IPS DF 4.7 (cell line): ENCODE results near the gene SMAD6.
"Not testable (repeated sequence)": the region's sequence is repeated elsewhere in the genome, so short reads cannot be mapped to it uniquely, and the experiment has no call there.

Experiments used
- DNase-seq: peaks from one replicate; pipeline ENCODE4 v3.0.0-alpha.2; 2013; ENCODE audit warnings: low spot score; ENCODE audit errors: extremely low read depth

Gene SMAD6

DNA sequence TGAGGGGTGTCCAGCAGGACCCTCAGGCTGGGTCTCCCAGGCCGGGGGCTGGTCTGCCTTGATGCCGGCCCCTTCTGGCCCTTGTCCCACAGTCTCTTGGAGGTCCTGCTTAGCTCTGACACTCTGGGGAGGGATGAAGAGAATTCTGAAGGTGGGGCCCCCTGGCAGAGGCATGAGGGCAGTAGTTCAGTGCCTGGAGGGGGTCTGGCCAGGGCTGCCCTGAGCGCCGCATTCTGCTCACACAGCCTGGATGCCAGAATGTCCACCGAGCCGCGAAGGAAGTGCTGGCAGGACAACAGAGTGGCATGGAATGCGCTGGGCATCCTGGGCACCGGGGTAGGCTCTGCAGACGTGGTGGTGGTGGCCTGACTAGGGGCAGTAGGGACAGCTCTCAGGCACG lies 55.5 kb downstream of the SMAD6 start:
- no peak for DNase-seq

DNA sequence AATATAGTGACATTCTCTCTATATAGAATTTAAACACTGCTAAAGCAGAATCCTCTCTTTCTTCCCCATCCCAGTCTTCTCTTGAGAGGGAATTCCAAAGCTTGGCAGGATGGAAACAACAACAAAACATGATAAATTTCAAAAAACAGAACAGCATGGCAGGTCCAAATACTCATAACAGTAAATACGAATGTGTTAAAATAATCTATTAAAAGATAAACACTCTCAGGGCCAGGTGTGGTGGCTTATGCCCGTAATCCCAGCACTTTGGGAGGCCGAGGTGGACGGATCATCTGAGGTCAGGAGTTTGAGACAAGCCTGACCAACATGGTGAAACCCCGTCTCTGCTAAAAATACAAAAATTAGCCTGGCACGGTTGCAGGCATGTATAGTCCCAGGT lies 56.2 kb downstream of the SMAD6 start:
- not testable (repeated sequence) for DNase-seq

DNA sequence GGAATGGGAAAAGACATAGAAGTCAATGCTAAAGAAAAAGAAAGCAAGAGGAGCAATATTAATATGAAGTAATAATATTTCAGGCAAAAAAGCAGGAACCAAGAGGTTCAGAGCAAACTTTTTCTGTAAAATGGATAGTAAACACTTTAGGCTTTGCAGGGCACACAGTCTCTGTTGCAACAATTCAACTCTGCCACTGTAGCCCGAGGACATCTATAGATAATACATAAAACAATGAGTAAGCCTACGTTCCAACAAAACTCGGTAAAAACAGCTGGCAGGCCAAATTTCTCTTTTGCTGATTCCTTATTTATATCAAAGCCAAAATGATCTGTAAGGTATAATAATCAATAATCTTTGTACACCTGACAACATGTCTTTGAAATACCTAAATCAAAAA lies 56.8 kb downstream of the SMAD6 start:
- no peak for DNase-seq

- no peak for DNase-seq
Measured at GRCh38 chr15:66760097-66760967, 58.3 kb downstream of the SMAD6 start.

DNA sequence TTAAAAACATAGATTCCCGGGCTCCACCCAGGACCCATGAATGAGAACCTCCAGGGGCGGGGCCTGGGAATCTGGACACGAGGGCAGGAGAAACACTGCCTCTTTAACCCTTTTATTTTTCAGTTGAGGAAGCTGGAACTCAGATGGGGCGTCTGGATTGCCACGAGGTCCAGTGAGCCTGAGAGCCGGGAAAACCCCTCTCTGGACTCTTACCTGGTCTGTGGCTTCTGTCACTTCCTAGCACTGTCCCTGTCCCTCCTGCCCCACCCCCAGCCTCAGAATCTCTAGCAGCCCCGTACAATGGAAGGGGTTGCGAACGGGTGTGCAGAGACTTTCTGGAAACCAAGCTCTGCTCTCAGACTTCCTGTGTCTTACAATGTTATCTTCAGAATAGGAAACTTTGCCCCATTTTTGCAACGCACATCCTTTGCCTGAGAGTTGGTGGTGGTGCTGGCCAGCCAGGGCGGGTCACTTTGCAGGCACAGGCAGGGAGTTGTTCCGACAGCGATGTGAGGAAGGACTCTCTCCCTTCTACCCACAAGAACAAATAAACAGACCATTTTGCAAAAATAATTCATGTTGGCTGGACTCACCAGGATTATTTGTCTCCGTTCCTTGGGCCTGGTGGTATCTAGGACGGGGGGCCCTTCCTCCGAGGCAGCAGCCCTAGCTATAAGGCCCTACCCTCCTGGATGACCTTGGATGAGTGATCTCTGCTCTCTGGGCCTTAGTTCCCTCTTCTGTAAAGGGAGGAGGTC lies 59.1 kb downstream of the SMAD6 start:
- no peak for DNase-seq

DNA sequence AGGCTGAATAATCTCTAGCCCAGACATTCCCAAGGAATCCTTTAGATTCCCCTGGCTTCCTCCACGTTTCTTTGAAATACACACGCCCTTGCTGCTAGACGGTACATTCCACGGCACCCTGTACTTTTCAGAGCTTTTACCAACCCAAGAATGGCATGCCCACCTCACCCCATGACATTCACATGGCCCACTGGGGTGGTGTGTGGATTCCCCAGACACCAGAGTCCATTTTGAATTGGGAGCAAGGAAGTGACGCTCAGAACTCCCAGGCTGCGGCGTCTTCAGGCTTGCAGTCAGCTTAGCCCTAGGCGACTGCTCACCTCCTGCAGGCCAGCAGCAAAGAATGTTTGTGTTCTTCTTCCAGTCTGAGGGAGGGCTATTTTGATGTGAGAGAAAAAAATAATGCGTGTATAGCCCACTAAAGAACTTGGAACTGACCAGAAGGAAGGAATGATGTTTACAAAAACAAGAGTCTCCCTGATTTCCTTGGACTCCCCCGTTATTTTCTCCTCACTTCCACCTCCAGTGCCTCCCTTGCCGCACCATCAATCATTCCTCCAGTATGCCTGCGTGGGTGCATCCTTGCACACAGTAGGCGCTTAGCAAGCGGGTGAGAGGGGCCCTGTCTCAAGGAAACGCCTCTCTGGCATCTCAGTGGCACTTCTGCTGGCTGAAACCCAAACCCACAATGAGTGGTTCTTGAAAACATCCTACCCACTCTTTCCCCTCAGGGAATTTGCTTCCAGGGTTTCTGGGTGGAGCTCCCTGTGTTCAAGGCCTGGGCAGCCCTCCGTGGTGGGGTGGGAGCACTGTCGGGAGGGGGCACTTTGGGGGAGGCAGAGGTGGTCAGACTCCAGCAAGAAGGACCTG lies 59.9 kb downstream of the SMAD6 start:
- no peak for DNase-seq

- no peak for DNase-seq
Measured at GRCh38 chr15:66763186-66764071, 61.4 kb downstream of the SMAD6 start.

- DNase-seq = no peak
Measured at GRCh38 chr15:66764072-66764786, 62.2 kb downstream of the SMAD6 start.

- DNase-seq = no peak
Measured at GRCh38 chr15:66765478-66766281, 63.6 kb downstream of the SMAD6 start.

- DNase-seq = no peak
Measured at GRCh38 chr15:66766282-66767230, 64.5 kb downstream of the SMAD6 start.

- no peak for DNase-seq
Measured at GRCh38 chr15:66767240-66767659, 65.2 kb downstream of the SMAD6 start.

DNA sequence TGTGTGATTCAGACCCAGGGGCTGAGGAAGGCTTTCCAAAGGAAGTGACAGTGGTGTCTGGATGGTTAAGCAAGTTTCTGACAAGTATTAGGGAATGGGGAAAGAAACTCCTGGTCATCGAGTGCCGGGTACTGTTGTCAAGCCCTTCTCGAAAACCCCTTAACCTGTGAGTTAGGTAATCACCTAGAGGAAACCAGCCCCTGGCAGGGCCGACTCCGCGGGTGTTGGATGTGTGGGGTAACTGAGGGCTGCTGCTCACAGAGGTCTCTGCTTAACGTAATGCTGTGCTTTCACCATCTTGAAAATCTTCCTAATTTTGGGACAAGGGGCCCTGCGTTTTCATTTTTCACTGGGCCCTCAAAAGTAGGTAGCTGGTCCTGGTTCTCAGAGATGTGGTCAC lies 67.0 kb downstream of the SMAD6 start:
- no peak for DNase-seq

DNA sequence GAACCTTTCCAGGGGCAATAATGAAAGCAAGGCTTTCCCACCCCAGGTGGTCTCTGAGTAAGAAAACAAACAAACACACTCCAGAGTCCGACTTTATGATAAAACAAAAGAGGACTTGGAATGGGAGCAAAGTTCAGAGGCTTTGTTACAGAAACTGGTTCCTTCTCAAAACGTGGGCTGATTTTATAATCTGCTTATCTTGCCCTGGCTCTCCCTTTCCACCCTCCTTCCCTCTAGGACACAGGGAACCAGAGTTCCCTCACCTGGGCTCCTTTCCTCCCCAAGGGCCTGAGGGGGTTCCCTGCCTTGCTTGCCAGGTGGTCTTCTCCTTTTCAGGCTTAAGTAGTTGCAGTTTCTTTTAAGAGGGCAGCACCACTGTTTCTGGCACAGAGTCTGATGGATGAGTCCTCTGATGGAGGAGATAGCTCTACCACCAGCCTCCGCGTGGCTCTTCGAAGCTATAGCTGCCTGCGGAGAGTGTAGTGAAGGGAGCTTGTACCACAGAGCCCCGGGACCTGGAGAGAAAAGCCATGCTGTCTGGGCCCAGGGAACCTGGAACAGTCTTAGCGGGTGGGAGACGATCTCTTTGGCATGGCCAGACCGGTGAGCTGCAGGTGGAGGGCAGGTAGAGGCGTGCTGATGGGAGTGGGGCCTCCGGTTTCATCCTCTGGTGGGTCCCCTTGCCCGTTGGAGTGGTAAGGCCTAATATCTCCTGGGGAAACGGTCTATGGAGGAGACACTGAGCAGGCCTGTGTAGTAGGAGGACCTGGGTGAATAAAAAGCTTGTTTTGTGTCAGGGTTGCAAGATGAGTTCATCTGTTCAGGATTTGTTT lies 68.7 kb downstream of the SMAD6 start:
- no peak for DNase-seq

DNA sequence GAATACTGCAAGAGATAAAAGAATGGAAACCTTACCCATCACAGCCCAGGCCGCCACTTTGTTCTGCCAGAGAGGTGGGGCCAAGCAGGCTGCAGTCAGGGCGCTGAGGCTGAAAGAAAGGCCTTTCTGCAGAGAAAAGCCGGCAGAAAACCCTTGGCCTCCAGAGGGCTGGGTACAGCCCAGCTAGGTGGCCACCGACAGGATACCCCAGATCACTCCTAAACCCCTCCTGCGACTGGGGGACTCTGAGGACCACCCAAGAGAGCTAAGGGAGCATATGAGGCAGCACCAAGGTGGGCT lies 69.3 kb downstream of the SMAD6 start:
- no peak for DNase-seq

- no peak for DNase-seq
Measured at GRCh38 chr15:66772604-66773128, 70.6 kb downstream of the SMAD6 start.

DNA sequence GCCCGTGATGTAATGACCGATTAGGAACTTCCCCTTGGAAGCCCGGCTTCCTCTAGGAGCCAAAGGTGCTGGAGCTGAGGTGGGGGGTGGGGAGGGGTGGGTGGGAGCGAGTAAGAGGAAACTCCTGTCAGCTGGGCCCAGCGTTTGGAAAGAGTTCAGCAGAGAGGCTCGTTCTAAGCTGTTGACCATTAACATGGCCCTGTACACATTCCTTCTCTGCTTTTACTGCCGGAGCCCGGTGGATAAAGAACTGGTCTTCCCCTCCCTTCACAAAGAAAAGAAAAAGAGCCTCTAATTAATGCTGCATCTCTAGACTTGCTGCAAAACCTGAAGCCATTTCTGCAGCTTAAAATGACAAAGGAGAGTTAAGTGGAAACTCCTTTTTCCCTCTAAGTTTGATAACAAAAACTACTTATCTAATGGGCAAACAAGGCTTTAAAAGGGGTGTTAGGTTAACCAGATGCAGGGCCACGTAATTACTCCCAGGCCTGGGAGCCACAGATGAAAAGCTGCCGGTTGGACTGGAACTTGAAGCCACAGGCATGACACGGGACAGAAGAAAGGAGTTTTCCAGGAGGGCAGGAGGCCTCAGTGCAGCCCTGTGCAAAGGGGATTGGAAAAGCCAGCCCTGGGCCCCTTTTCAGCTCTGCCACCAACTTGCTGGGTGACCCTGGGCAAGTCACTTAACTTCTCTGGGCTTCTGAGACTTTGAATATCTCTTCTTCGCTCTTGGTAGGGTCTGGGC lies 71.3 kb downstream of the SMAD6 start:
- DNase-seq = no peak
